SHP77 (cell line): ENCODE data around the gene BYSL.

Experiments used
- DNase-seq, 2 experiments: peaks; one replicate each; lab custom pipeline; 2025; lab: John Stamatoyannopoulos, UW

Gene BYSL

DNA sequence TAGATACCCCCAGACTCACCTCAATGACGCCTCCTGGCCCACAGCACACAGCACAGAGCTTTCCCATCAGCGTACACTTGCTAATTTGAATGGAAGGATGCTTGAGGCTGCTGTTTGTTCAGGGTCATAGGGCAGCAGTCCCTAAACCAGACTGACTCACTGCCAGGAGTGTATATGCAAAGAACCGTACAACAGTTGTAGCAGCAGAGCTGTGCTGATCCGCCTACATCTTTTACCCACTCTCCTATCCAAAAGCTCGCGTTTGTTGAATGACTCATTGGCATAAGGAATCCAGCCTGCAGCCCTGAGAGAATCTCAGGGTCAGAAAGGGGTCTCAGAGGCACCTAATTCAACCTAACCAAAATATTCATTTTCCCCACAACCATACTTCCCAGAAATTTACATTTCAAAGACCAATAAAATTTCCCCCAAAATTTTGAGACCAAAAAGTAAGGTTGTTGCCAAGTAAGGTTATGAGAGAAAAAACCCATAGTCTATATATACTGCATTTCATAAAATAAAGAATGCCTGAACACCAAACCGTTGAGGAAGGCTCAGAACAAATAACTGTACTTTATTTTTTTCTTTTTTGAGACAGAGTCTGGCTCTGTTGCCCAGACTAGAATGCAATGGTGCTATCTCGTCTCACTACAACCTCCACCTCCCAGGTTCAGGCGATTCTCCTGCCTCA lies 55.6 kb downstream of the BYSL start:
- DNase-seq = no peak
